SK-N-MC (cell line): ENCODE results near the gene SFTPA2.
"Not testable (repeated sequence)": the region's sequence is repeated elsewhere in the genome, so short reads cannot be mapped to it uniquely, and the experiment has no call there.

Source experiments
- DNase-seq: peaks from one replicate; pipeline ENCODE4 v3.0.0-alpha.2; 2011; ENCODE audit warnings: low read depth, low spot score
- H3K27ac ChIP-seq: fragments of 200-600 bp; sonication (generic); 2 replicates; pipeline ENCODE4 v1.5.1; 2016; ENCODE audit warnings: mixed run types
- H3K36me3 ChIP-seq: fragments of 200-600 bp; sonication (generic); 2 replicates; pipeline ENCODE4 v1.6.1; 2017; ENCODE audit warnings: antibody characterized with exemption, low read length, mixed read lengths; ENCODE audit not compliant: insufficient read depth
- H3K4me3 ChIP-seq: fragments of 200-600 bp; sonication (generic); 2 replicates; pipeline ENCODE4 v1.5.1; 2016
- H3K9ac ChIP-seq: fragments of 200-600 bp; sonication (generic); 2 replicates; pipeline ENCODE4 v1.8.0; 2017; ENCODE audit warnings: mixed run types, mixed read lengths; ENCODE audit not compliant: insufficient read length
- H3K9me3 ChIP-seq: fragments of 200-600 bp; sonication (generic); 2 replicates; pipeline ENCODE4 v1.6.1; 2017; ENCODE audit warnings: low read depth, mild to moderate bottlenecking, antibody characterized with exemption, low read length, moderate library complexity, mixed read lengths
- EZH2 ChIP-seq: fragments of 200-600 bp; sonication (generic); IDR thresholded peaks from one replicate; pipeline ENCODE4 v1.6.1; 2017; ENCODE audit warnings: antibody characterized with exemption
- FOXP2 ChIP-seq: optimal IDR thresholded peaks from 2 replicates; pipeline ENCODE3; 2011; ENCODE audit warnings: mild to moderate bottlenecking, moderate library complexity; ENCODE audit not compliant: insufficient read depth; ENCODE audit errors: extremely low read length, control extremely low read depth
- POLR2AphosphoS5 ChIP-seq: IDR thresholded peaks from 2 replicates; pipeline ENCODE4 v1.6.1; 2012; ENCODE audit warnings: mild to moderate bottlenecking, low read depth, low read length, borderline replicate concordance

Gene SFTPA2

DNA sequence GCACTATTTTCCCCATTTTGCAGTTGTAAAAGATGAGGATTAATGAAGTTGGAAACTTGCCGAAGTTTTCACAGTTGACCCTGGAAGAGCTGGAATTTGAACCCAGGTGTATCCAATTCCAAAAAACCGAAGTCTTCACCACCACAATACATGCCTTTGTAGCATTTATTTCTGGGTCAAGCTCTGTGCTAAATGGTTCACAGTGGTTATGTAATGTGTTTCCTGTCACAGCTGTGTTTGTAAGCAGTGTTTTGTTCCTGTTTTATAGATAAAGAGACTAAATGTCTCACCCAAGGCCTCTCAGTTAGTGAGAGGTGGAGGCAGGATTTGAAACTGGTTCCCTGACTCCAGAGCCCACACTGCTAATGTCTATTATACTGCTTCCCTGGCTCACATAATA lies 17.6 kb downstream of the SFTPA2 start:
- no peak for TF ChIP-seq POLR2AphosphoS5
- TF ChIP-seq EZH2, result no peak
- no peak for TF ChIP-seq FOXP2
- no peak overlapping the region for H3K4me3 ChIP-seq
- no peak overlapping the region for H3K27ac ChIP-seq

DNA sequence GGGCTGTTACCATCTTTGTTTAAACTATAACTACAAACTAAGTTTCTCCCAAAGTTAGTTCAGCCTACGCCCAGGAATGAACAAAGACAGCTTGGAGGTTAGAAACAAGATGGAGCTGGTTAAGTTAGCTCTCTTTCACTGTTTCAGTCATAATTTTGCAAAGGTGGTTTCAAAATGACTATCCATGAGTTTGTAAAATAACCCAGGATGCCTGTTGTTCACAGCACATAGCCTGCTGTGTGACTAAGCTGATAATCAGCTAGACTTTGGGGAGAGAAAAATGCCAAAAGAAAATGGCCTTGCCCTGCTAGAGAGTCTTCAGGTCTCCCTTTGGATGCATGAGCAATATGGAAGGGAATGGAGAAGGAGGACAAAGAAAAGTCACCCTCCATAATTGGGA lies 19.3 kb downstream of the SFTPA2 start:
- H3K27ac ChIP-seq, H3K36me3 ChIP-seq, H3K9ac ChIP-seq, H3K4me3 ChIP-seq, H3K9me3 ChIP-seq, DNase-seq: not testable (repeated sequence)

More for the DNA sequence above, 17.6 kb downstream of the SFTPA2 start:
- Histone ChIP-seq H3K36me3 (no peaks in the 10 kb centered on the region), H3K9ac (no peak overlapping the region), H3K9me3 (no peaks in the 10 kb centered on the region)
- no peak for DNase-seq

DNA sequence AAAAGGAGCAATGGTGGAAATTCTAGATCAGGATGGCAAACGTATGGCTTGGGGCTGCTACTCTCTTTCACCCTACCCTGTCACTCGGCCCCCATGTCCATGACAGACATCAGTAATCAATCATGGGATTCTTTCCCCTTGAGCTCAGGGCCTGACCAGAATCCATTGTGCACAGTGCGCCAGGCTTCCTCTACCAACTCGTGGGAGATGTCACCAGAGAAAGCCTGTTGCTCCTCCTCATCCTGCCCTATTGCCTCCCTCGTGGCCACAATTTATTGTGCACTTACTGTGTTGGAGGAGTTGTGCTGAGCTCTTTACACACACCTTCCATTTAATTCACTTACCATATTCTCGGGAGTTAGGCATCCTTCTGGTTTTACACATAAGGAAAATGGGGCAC lies 21.9 kb downstream of the SFTPA2 start:
- not testable (repeated sequence) for H3K36me3 ChIP-seq

DNA sequence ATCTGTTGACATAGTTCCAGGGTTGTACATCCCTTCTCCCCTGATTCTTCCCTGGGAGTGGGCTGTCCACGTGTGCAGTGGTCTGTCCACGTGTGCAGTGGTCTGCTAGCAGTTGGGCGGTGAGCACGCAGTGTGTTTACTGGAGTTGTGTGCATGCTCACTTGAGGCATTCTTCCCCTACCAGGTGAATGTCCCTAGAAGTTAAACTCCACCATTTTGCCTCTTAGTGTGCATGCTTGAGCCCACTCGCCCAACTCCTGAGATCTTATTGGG lies 26.4 kb downstream of the SFTPA2 start:
- H3K9ac ChIP-seq, result not testable (repeated sequence)

More for the DNA sequence above, 21.9 kb downstream of the SFTPA2 start:
- H3K9me3 ChIP-seq, DNase-seq, H3K9ac ChIP-seq, H3K4me3 ChIP-seq, H3K27ac ChIP-seq: not testable (repeated sequence)

DNA sequence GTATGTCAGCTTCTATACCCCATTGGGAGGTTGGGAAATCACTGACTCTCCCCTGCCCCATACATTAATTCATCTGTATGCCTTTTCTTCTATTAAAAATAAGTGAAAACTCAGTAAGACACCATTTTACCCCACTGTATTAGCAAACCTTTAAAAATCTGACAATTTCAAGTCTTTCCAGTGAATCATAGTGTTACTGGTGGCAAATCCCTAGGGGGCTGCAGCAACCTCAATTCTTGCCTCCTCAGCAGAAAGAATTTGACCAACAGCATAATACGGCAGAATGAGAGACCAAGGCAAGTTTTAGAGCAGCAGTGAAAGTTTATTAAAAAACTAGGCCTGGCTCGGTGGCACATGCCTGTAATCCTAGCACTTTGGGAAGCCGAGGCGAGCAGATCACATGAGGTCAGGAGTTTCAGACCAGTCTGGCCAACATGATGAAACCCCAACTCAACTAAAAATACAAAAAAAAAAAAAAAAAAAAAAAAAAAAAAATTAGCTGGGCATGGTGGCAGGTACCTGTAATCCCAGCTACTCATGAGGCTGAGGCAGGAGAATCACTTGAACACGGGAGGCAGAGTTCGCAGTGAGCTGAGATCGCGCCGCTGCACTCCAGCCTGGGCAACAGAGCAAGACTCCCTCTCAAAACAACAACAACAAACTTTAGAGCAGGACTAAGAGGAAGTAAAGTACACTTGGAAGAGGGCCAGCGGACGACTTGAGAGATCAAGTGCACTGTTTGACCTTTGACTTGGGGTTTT lies 26.9 kb downstream of the SFTPA2 start:
- not testable (repeated sequence) for DNase-seq, H3K9ac ChIP-seq, H3K36me3 ChIP-seq

More for the DNA sequence above, 26.4 kb downstream of the SFTPA2 start:
- not testable (repeated sequence) for H3K27ac ChIP-seq, H3K4me3 ChIP-seq, H3K36me3 ChIP-seq, DNase-seq, H3K9me3 ChIP-seq

DNA sequence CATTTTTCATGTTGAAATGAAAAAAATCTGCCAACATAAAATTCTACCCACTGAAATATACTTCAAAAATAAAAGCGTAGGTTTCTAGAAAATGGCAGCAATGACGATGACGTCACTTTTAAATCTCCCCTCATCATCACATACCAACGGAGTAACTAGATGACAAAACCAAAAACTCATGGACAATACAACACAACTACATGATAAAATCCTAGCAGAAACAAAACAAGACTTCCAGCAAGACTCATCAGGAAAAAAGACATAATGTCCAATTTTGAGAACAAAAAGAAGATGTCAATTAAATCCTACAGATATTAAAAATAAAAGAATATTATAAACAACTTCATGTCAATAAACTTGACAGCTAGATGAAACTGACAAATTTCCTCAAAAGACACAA lies 31.9 kb downstream of the SFTPA2 start:
- not testable (repeated sequence) for DNase-seq, H3K9ac ChIP-seq, H3K9me3 ChIP-seq, H3K36me3 ChIP-seq, H3K4me3 ChIP-seq, H3K27ac ChIP-seq

More for the DNA sequence above, 26.9 kb downstream of the SFTPA2 start:
- not testable (repeated sequence) for H3K9me3 ChIP-seq, H3K4me3 ChIP-seq, H3K27ac ChIP-seq

DNA sequence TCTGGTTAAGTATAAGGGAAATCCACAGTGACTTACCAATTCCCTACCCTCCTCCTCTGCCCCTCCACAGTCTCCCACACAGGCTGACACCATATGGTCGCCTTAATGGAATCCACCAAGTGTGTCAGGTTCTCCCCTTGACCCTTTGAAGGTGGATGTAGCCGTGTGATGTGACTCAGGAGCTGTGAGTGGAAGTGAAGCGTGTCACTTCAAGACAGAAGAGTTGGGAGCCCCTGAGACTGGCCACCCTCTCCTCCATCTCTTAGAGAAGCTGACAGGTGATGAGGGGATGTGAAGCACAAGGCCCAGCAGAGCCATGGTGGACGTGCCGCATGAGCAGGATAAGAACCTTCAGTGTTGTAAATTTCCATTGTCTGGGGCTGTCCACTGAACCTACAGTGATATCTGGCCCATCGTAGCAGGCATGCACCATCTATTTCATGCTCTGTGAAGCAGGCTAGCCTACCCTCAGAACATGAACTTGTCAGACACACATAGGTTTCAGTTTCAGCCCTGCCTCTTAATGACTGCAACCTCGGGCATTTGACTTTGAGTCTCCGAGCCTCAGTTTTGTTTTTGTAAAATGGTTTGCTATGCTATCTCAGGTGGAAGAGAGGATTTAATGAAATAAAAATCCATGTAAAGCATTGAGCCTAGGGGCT lies 35.0 kb downstream of the SFTPA2 start:
- H3K27ac ChIP-seq, H3K9ac ChIP-seq, H3K36me3 ChIP-seq, H3K4me3 ChIP-seq, H3K9me3 ChIP-seq, DNase-seq: not testable (repeated sequence)

DNA sequence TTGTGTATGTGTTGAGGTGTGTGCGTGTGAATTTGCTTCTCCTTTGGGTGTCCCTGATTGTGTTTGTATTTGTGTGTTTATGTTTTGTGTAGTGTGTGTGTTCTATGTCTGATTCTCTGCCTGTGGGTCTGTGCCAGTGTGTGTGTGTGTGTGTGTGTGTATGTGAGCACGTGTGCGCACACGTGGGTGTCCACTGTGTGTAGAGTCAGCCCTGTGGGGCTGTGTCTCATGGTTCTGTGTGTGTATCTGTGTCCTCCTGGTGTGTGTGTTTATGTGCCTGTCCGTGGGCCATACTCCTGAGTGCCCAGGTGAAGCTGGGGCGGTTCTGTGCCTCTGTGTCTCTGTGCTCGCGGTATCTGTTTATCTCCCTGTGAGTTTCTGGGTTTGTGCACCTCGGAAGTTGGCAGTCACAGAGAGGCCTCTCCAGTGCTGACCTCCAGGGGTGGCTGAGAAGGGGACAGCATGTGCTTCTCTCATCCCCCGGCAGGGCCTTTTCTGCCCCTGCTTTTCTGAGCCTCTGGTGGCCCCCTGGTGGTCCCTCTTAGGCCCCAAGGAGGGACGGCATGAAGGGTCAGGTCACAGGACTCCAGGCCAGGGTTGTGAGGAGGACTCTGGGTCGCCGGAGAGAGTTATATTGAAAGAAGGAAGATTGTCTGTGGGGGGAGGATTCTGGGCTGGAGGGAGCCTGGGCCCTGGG lies 36.9 kb downstream of the SFTPA2 start:
- H3K9me3 ChIP-seq, H3K27ac ChIP-seq, H3K36me3 ChIP-seq, DNase-seq, H3K9ac ChIP-seq, H3K4me3 ChIP-seq: not testable (repeated sequence)

DNA sequence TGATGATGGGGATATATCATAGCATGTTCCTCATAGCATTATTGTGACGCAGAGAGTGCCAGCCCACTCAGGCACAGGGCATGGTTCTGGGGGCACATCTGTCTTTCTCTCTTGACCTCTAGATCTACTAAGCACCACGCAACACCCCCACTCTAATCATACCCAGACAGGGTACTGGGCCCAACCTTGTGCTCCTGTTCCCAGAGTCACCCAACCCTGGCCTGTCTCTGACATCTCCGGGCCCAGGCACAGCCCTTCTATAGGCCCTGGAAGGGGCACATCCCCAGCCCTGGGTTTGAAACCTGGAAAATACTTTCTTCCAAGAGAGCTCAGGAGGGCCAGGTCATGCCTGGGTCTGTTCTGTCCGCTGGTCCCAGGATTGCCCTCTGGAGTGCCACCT lies 37.7 kb downstream of the SFTPA2 start:
- not testable (repeated sequence) for H3K36me3 ChIP-seq, H3K4me3 ChIP-seq, H3K9me3 ChIP-seq, DNase-seq, H3K9ac ChIP-seq, H3K27ac ChIP-seq

DNA sequence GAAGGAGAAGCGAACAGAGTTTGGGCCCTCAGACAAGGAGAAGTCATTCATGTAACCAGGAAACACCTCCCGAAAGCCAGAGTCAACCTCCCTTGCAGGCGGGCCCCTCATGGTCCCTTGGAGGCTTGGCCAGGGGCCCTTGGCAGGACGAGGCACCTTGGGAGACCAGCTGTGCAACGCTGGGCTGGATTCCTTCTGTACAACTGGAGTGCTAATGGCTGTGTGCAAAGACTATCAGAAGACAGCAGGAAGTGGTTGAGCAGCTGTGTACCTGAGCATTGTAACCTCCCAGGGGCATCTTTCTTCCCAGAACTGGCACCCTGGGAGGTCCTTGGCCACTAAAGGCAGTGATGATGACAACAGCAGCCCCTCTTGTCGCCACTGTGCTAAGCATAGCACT lies 38.5 kb downstream of the SFTPA2 start:
- not testable (repeated sequence) for H3K27ac ChIP-seq, H3K4me3 ChIP-seq, DNase-seq, H3K9me3 ChIP-seq, H3K36me3 ChIP-seq, H3K9ac ChIP-seq

DNA sequence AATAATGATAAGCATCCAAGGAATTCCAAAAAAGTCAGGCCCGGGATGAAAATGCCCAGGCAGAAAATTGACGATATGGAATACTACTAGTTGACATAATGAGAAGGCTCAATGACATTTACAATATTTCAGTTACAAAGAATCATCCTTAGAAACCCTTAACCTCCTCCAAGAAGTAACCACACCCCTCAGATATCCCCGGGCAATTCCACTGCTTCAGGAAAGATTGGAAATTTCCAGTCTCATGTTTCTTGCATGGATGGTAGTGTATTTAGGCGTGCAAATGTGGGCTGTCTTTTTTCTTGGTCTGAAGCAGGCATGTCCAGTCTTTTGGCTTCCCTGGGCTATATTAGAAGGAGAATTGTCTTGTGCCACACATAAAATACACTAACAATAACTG lies 42.6 kb downstream of the SFTPA2 start:
- H3K27ac ChIP-seq, H3K9ac ChIP-seq, H3K36me3 ChIP-seq, H3K4me3 ChIP-seq, H3K9me3 ChIP-seq, DNase-seq: not testable (repeated sequence)

DNA sequence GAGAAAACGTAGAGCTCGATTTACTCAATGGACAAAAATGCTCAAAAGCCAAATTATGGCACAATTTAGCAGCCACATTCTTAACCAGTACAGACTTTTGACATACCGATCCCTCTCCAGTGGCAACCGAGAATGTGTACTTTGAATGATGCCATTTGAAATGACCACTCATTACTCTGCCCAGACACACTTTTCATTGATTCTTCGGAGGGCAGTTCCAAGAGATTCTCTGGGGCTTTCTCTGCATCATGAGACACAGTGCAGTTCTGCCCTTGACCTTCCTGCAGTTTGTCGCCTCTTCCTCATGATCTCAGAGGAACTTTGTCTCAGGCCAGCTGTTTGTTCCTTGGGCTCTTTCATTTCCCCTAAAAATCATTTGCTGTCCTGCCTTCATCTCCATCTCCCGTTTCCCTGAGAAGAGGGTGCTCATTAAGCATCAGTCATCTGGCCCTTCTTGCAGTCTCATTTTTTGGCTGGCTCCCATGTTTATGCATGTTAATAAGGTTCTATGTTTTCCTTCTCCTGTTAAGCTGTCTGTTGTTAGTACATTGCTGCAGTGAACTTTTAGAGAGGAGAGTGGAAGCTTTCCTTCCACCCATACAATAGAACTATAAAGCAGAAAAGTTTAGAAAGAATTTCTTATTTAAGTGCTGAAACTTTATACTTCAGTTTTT lies 43.5 kb downstream of the SFTPA2 start:
- not testable (repeated sequence) for H3K27ac ChIP-seq, H3K36me3 ChIP-seq, H3K9me3 ChIP-seq, H3K9ac ChIP-seq, DNase-seq, H3K4me3 ChIP-seq

DNA sequence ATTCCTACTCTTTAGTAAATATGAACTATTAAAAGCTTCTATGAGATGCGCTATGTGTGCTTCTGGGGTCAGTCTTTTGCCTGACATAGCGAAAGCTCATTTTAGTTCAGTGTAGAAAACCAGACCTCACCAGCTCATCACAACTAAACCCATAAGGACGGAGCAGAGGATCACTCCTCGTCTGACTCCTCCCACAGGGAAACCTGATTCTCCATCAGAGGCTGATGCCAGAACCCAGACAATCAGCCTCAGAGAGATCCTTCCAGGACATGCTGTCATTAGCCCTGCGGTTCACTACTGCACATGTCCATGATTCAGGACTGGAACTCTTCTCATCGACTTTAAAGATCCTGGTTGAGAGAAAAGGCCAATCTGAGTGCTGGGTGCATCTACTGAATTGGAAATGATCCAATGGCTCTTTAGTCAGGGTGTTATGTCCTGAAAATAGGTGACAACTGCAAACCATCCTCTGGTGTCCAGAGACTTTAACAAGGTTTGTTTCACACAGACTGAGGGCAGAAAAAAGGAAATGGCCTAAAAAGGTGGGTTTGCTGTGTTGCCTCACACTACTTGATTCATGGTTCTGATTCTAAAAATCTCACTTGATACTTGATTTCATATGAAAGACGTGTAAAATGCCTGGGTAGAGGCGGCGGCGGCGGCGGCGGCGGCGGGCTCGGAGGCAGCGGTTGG lies 48.2 kb downstream of the SFTPA2 start, which contains the start of gene EIF5AL1:
Gene EIF5AL1 (plus strand): TSS at position 643 of the 693 bp plus-strand sequence. CDS start 117 bp downstream, outside the sequence.
- DNase-seq, H3K4me3 ChIP-seq, H3K9ac ChIP-seq, H3K9me3 ChIP-seq, H3K27ac ChIP-seq, H3K36me3 ChIP-seq: not testable (repeated sequence)
